Esophagus muscularis mucosa (tissue), 3 donors: ENCODE results near the gene APOL6.

Experiments used
- POLR2A ChIP-seq: fragments of 450-650 bp; IDR thresholded peaks from one replicate; pipeline ENCODE4 v1.6.1; 2017; ENCODE audit warnings: antibody characterized with exemption, moderate library complexity, mild to moderate bottlenecking, low read depth
- POLR2AphosphoS5 ChIP-seq, 2 donors: sonication (generic); formaldehyde crosslinking; IDR thresholded peaks; one replicate each; pipeline ENCODE4 v1.6.1; 2017; ENCODE audit warnings: antibody characterized with exemption in 2 of 2
- TF ChIP-seq, protein P1 (sequence below), 3 experiments: fragments of 200-600 bp in 2 of 3; fragments of 450-650 bp in 1 of 3; sonication (generic) in 2 of 3; IDR thresholded peaks; one replicate each; pipeline ENCODE4 v1.5.1; 2017 to 2019; ENCODE audit warnings: antibody characterized with exemption in 3 of 3, mild to moderate bottlenecking in 2 of 3, moderate library complexity in 1 of 3

DNA sequence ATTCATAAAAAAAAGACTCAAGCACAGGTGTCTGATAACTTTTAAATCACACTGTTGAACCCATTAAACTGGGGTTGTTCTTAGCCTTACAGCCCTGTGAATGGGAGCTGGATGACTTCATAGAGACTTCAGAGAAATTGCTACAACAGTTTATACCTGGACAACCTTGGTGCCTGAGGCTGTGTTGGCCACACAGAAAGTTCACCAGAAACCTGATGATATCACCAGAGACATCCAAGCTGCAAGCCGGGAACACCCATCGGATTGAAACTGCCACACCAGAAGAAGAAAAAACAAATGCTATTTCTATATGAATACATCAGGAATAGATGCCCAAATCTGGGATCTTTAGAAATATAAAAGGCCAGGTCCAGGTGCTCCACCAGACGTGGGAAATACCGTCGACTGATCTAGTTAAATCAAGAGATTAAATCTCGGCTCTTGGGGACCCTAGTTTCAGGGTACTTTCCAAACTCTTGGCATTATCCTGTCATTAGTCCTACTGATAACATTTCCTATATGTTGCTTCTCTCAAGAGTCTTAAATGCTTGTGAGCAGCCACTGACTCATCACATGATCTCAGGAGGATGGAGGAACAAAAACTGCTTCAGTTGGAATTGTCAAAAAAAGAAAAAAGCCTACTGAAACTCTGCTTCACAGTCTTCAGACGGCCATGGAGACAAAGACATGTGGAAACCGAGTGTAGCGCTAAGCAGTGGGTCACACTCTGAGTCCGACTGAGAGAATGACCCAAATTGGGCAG, 40.8 kb downstream of the APOL6 start:
- TF ChIP-seq, protein P1, sequence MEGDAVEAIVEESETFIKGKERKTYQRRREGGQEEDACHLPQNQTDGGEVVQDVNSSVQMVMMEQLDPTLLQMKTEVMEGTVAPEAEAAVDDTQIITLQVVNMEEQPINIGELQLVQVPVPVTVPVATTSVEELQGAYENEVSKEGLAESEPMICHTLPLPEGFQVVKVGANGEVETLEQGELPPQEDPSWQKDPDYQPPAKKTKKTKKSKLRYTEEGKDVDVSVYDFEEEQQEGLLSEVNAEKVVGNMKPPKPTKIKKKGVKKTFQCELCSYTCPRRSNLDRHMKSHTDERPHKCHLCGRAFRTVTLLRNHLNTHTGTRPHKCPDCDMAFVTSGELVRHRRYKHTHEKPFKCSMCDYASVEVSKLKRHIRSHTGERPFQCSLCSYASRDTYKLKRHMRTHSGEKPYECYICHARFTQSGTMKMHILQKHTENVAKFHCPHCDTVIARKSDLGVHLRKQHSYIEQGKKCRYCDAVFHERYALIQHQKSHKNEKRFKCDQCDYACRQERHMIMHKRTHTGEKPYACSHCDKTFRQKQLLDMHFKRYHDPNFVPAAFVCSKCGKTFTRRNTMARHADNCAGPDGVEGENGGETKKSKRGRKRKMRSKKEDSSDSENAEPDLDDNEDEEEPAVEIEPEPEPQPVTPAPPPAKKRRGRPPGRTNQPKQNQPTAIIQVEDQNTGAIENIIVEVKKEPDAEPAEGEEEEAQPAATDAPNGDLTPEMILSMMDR (IDR thresholded peaks at IDR 0.05), result no peak
- TF ChIP-seq POLR2AphosphoS5 (IDR thresholded peaks at IDR 0.05) (no peak), POLR2A (no peak)
